A673 (cell line): ENCODE results near the gene GPR150.

Experiments used
- EZH2 ChIP-seq: fragments of 200-600 bp; sonication (generic); IDR thresholded peaks from 2 replicates; pipeline ENCODE4 v1.6.1; 2017; ENCODE audit warnings: borderline replicate concordance, low read depth, mild to moderate bottlenecking, mixed read lengths, antibody characterized with exemption, low read length; ENCODE audit not compliant: poor library complexity, severe bottlenecking
- TF ChIP-seq, protein P1 (sequence below): fragments of 300-800, 200-600 bp; sonication (generic); conservative IDR thresholded peaks from 2 replicates; pipeline ENCODE4 v1.5.1; 2017; ENCODE audit warnings: low read depth, mild to moderate bottlenecking, antibody characterized with exemption, low read length, moderate library complexity, mixed read lengths

DNA sequence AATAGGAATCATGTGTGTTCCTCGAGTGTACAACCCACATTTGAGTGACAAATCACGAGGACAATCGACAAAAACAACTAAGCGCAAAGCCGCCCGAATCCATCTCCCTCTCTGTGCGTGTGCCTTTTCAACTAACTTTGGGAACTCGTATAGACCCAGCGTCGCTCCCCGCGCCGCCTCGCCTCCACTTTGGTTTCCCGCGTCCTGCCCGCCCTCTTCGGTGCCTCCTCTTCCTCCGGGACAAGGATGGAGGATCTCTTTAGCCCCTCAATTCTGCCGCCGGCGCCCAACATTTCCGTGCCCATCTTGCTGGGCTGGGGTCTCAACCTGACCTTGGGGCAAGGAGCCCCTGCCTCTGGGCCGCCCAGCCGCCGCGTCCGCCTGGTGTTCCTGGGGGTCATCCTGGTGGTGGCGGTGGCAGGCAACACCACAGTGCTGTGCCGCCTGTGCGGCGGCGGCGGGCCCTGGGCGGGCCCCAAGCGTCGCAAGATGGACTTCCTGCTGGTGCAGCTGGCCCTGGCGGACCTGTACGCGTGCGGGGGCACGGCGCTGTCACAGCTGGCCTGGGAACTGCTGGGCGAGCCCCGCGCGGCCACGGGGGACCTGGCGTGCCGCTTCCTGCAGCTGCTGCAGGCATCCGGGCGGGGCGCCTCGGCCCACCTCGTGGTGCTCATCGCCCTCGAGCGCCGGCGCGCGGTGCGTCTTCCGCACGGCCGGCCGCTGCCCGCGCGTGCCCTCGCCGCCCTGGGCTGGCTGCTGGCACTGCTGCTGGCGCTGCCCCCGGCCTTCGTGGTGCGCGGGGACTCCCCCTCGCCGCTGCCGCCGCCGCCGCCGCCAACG, at the start of gene GPR150:
- TF ChIP-seq, protein P1, sequence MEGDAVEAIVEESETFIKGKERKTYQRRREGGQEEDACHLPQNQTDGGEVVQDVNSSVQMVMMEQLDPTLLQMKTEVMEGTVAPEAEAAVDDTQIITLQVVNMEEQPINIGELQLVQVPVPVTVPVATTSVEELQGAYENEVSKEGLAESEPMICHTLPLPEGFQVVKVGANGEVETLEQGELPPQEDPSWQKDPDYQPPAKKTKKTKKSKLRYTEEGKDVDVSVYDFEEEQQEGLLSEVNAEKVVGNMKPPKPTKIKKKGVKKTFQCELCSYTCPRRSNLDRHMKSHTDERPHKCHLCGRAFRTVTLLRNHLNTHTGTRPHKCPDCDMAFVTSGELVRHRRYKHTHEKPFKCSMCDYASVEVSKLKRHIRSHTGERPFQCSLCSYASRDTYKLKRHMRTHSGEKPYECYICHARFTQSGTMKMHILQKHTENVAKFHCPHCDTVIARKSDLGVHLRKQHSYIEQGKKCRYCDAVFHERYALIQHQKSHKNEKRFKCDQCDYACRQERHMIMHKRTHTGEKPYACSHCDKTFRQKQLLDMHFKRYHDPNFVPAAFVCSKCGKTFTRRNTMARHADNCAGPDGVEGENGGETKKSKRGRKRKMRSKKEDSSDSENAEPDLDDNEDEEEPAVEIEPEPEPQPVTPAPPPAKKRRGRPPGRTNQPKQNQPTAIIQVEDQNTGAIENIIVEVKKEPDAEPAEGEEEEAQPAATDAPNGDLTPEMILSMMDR, result no peak
- TF ChIP-seq EZH2, result no peak
